GM19023 (cell line): ENCODE data around the gene OXGR1.

Experiments used
- ATAC-seq: cut with Tn5 transposase; IDR thresholded peaks from one replicate; pipeline ENCODE4 v1.9.1; 2021; ENCODE audit warnings: mild to moderate bottlenecking, moderate library complexity; ENCODE audit not compliant: unreplicated experiment

OXGR1 gene

GRCh38 chr13:96963786-96964475 lies 30.3 kb downstream of the OXGR1 start:
- no peak for ATAC-seq

- ATAC-seq, result no peak
Observed at GRCh38 chr13:96960379-96960778, 33.9 kb downstream of the OXGR1 start.

- no peak for ATAC-seq
Observed at GRCh38 chr13:96958286-96958891, 35.9 kb downstream of the OXGR1 start.

- ATAC-seq, result no peak
Observed at GRCh38 chr13:96952595-96952994, 41.7 kb downstream of the OXGR1 start.

- ATAC-seq, result no peak
Observed at GRCh38 chr13:96948127-96948526, 46.1 kb downstream of the OXGR1 start.

GRCh38 chr13:96947343-96947910 lies 46.8 kb downstream of the OXGR1 start:
- ATAC-seq, result no peak

- no peak for ATAC-seq
Observed at GRCh38 chr13:96946709-96947311, 47.5 kb downstream of the OXGR1 start.

- no peak for ATAC-seq
Observed at GRCh38 chr13:96940961-96941360, 53.3 kb downstream of the OXGR1 start.

GRCh38 chr13:96935901-96936300 lies 58.4 kb downstream of the OXGR1 start:
- no peak for ATAC-seq
